Dendritic cell treated with granulocyte-macrophage colony-stimulating factor and Interleukin-4, amounts not matched to agents 40 ng/mL and 50 ng/mL, for 4 days (primary cell): ENCODE data around the gene DPP10.

Experiments
- H3K27ac Mint-ChIP-seq: one replicate; pipeline ENCODE4 v1.8.0; 2022; ENCODE audit warnings: mild to moderate bottlenecking, mixed read lengths
- H3K27me3 Mint-ChIP-seq: one replicate; pipeline ENCODE4 v1.8.0; 2022; ENCODE audit warnings: mild to moderate bottlenecking, mixed read lengths
- H3K36me3 Mint-ChIP-seq: one replicate; pipeline ENCODE4 v1.8.0; 2022; ENCODE audit warnings: low read depth, mixed read lengths
- H3K4me1 Mint-ChIP-seq: one replicate; pipeline ENCODE4 v1.8.0; 2022; ENCODE audit warnings: low read depth, mixed read lengths
- H3K4me3 Mint-ChIP-seq: one replicate; pipeline ENCODE4 v1.8.0; 2022; ENCODE audit warnings: mild to moderate bottlenecking, moderate library complexity, mixed read lengths
- H3K9me3 Mint-ChIP-seq: one replicate; pipeline ENCODE4 v1.8.0; 2022; ENCODE audit warnings: mixed read lengths
- intact Hi-C: fragments of 100-400 bp; cut with micrococcal nuclease; formaldehyde crosslinking; loops from one replicate; pipeline ENCODE4 v1.15.0; 2022

Gene DPP10

DNA sequence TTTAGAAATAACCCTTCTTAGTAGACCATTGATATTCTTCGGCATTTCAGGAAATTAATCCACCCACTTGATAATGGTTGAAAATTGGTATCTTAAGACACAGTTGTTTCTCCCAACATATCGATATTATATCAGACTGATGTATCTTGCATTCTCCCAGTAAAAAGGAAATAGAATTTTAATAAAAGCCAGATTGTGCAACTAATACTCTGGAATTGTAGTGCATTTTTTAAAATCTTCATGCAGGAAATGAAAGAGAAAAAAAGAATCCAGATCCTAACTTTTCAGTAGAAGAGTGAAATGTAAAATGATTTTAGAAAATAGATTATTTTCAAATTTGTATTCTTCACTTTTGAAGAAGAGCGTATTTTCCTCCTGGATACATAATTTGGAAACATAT, 1168.4 kb downstream of the DPP10 start:
- Mint-ChIP-seq H3K9me3 (peaks cover 26% of the 10 kb centered on the region), H3K4me3 (no peak overlapping the region), H3K36me3 (no peaks in the 10 kb centered on the region), H3K4me1 (no peaks in the 10 kb centered on the region), H3K27ac (no peak overlapping the region), H3K27me3 (no peaks in the 10 kb centered on the region)
- intact Hi-C loops: no loop called here

DNA sequence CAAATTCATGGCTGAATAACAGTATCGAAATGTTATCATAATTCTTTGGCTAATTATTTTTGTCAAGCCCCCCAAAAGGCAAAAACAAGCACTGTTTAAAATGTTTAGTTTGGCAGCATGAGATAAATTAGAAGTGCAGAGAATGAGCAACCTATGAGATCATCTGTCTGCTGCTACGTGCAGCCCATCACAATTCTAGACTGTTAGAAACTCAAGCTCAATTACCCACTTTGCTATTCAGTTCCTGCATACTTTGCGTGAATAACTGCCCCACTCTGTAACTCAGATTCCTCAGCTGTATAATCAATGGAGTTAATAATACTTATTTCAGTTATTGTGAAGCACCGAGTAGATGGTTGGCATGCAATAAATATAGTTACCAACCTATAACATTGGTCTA, 1181.9 kb downstream of the DPP10 start:
- Mint-ChIP-seq H3K4me1 (no peaks in the 10 kb centered on the region), H3K9me3 (peaks cover 15% of the 10 kb centered on the region), H3K27me3 (no peaks in the 10 kb centered on the region), H3K4me3 (no peak overlapping the region), H3K36me3 (no peaks in the 10 kb centered on the region), H3K27ac (no peak overlapping the region)
- intact Hi-C loops: no loop called here

DNA sequence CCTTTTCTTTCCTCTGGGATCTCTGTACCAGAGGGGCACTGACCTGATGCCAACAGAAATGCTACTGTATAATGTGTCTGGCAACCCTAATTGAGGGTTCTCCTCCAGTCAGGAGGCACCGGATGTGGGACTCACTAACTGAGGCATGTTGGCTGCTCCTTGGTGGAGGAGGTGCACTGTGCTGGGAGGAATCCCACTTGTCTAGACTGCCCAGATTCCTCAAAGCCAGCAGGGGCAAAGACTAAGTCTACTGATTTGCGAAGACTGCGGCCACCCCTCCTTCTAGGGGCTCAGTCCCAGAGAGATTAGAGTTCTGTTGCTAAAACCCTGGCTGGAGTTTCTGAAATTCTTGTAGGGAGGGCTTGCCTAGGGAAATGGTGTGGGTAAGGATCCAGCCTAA, 1192.1 kb downstream of the DPP10 start:
- Mint-ChIP-seq H3K36me3 (no peaks in the 10 kb centered on the region), H3K9me3 (peaks cover 61% of the 10 kb centered on the region), H3K4me3 (no peak overlapping the region), H3K27ac (no peak overlapping the region), H3K27me3 (no peaks in the 10 kb centered on the region), H3K4me1 (no peaks in the 10 kb centered on the region)
- intact Hi-C loops: no loop called here

DNA sequence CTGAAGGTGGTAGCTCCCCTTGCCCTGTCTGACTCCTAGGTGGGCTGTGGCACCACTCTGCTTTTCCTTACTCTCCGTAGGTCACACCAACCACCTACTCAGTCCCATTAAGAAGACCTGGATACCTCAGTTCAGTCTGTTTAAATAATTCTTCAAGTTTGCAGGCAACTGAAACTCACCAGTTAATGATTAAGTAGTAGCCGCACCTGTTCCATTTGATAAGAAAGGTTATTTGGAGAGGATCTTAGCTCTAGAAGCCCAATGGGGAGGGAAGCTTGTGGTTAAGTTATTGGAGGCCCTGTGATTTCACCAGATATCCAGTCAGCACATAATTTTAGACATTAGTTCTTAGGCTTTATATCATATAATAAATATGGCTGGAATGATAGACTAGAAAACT, 1193.0 kb downstream of the DPP10 start:
- Mint-ChIP-seq H3K4me3 (no peak overlapping the region), H3K27ac (no peak overlapping the region), H3K36me3 (no peaks in the 10 kb centered on the region), H3K9me3 (peaks cover 64% of the 10 kb centered on the region), H3K27me3 (no peaks in the 10 kb centered on the region), H3K4me1 (no peaks in the 10 kb centered on the region)
- intact Hi-C loops: no loop called here

DNA sequence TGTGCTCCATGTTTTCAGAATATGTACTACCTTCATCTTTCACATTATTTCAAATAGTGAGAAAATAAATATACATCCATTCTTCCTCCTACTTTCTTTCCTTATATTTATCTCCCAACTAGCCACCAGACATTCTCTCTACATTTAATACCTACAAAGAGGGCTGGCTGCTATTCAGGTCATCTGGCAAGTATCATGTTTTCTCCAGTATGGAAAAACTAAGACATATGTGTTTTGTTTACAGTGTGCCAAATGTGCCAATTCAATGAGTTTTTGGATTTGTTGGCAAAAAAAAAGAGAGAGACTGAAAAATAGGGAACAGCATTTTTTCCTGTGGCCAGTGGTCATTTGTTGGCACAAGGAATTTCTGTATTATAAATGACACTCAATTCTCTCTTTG, 1207.3 kb downstream of the DPP10 start:
- no peaks in the 10 kb centered on the region for H3K4me1 Mint-ChIP-seq
- H3K36me3 Mint-ChIP-seq: no peaks in the 10 kb centered on the region
- no peak overlapping the region for H3K4me3 Mint-ChIP-seq
- intact Hi-C loops: no loop called here
- H3K9me3 Mint-ChIP-seq: no peaks in the 10 kb centered on the region
- no peak overlapping the region for H3K27ac Mint-ChIP-seq
- no peaks in the 10 kb centered on the region for H3K27me3 Mint-ChIP-seq

DNA sequence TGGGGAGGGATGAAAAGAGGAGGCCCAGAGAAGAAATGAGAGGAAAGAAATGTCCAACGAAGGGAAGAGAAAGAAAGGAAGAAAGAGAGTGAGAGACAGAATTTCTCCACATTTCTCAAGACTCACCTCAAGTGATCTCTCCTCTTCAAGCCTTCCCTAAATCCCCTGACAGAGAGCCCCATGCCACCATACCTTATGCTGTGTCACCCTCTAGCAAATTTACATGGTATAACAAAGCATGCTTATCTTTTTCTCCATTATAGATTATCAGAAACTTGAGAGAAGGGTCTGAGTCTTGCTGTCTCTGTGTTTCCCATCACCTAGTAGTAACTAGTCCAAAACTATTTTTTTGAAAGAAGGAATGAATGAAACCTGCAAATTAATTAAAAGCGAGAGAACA, 1208.4 kb downstream of the DPP10 start:
- Mint-ChIP-seq H3K4me1 (no peaks in the 10 kb centered on the region), H3K36me3 (no peaks in the 10 kb centered on the region), H3K27me3 (no peaks in the 10 kb centered on the region), H3K27ac (no peak overlapping the region), H3K4me3 (no peak overlapping the region), H3K9me3 (no peaks in the 10 kb centered on the region)
- intact Hi-C loops: no loop called here

DNA sequence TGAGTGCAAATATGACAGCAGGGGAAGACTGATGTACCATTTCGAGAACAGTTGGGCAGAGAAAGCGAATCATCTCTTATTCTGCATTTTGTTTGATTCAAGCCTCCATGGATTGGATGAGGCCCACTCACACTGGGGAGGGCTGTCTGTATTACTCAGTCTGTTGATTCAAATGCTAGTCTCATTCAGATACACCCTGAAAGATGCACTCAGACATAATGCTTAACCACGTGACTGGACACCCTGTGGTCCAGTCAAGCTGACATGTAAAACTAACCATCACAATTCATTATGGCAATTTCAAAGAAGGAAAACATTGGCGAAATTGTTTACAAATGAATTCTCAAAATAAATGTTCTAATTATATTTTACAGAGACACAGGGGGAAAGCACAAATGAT, 1210.2 kb downstream of the DPP10 start:
- intact Hi-C loops: no loop called here
- Mint-ChIP-seq H3K4me1 (no peaks in the 10 kb centered on the region), H3K9me3 (no peaks in the 10 kb centered on the region), H3K36me3 (no peaks in the 10 kb centered on the region), H3K27me3 (no peaks in the 10 kb centered on the region), H3K27ac (no peak overlapping the region), H3K4me3 (no peak overlapping the region)

DNA sequence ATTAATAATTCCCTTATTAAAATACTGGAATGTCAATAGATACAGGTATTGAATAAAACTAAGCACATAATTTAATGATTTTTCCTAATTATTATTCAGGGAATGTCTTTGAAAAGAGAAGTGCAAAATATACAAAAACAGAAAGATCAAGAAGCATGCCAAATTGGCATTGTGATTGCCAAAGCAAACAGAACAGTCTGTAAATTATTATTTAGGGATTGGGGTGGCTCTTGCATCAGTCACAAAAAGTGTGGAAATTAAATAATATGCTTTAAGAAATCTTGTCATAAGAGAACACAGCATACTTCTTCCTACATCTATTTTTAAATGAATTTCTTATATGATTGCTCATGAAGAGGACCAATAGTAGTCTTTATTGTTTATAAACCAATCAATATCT, 1211.9 kb downstream of the DPP10 start:
- intact Hi-C loops: no loop called here
- H3K4me1 Mint-ChIP-seq: no peaks in the 10 kb centered on the region
- H3K27ac Mint-ChIP-seq: no peak overlapping the region
- H3K9me3 Mint-ChIP-seq: no peaks in the 10 kb centered on the region
- no peak overlapping the region for H3K4me3 Mint-ChIP-seq
- no peaks in the 10 kb centered on the region for H3K36me3 Mint-ChIP-seq
- H3K27me3 Mint-ChIP-seq: no peaks in the 10 kb centered on the region

DNA sequence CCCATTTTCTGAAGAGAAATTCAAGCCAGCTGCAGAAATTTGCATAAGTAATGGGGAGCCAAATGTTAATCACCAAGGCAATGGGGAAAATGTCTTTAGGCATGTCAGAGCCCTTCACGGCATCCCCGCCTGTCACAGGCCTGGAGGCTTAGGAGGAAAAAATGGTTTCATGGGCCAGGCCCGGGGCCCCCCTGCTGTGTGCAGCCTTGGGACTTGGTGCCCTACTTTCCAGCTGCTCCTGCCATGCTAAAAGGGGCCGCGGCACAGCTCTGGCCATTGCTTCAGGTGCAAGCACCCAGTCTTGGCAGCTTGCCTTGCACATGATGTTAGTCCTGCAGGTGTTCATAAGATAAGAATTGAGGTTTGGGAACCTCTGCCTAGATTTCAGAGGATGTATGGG, 1235.7 kb downstream of the DPP10 start:
- intact Hi-C loops: no loop called here
- H3K36me3 Mint-ChIP-seq: no peaks in the 10 kb centered on the region
- H3K4me3 Mint-ChIP-seq: no peak overlapping the region
- H3K9me3 Mint-ChIP-seq: peaks cover 50% of the 10 kb centered on the region
- no peaks in the 10 kb centered on the region for H3K4me1 Mint-ChIP-seq
- H3K27me3 Mint-ChIP-seq: no peaks in the 10 kb centered on the region
- H3K27ac Mint-ChIP-seq: no peak overlapping the region

DNA sequence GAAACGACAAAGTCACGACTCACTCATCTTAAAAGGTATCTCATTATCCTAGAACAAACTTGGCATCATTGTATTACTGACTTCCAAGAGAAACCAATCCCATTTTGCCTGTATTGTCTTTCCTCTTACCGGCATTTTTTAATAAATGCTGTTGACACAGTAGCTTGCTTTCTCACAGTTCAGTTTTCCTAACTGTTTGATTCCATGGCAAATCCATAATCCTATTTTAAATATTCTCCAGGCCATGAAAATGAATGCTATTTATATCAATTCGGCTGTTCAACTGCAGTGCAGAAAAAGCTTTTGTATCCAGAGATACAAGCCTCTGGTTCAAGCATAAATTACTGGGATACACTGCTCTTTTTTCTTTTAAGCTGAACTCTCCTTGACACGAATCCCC, 1241.9 kb downstream of the DPP10 start:
- H3K9me3 Mint-ChIP-seq: peaks cover 22% of the 10 kb centered on the region
- no peaks in the 10 kb centered on the region for H3K27me3 Mint-ChIP-seq
- no peak overlapping the region for H3K27ac Mint-ChIP-seq
- H3K4me1 Mint-ChIP-seq: no peaks in the 10 kb centered on the region
- intact Hi-C loops: no loop called here
- H3K36me3 Mint-ChIP-seq: no peaks in the 10 kb centered on the region
- no peak overlapping the region for H3K4me3 Mint-ChIP-seq

DNA sequence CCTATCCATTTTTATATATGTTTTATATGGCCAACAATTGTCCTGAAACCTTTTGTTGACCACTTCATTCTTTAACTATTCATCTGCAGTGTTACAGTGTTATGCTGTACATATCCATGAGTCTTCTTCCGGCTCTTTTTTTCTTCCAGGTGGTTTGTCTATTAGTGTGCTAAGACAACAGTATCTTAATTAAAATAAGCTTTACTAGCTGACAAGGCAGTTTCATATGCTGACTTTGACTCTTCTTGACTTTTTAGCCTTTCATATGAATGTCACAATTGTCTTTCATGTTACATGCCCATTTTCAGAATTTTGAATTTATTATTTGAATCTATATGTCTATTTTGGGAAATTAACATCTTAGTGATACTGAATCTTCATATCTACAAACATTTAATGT, 1249.0 kb downstream of the DPP10 start:
- peaks cover 25% of the 10 kb centered on the region for H3K9me3 Mint-ChIP-seq
- H3K4me1 Mint-ChIP-seq: no peaks in the 10 kb centered on the region
- H3K27me3 Mint-ChIP-seq: no peaks in the 10 kb centered on the region
- H3K27ac Mint-ChIP-seq: no peak overlapping the region
- H3K4me3 Mint-ChIP-seq: no peak overlapping the region
- no peaks in the 10 kb centered on the region for H3K36me3 Mint-ChIP-seq
- intact Hi-C loops: no loop called here

DNA sequence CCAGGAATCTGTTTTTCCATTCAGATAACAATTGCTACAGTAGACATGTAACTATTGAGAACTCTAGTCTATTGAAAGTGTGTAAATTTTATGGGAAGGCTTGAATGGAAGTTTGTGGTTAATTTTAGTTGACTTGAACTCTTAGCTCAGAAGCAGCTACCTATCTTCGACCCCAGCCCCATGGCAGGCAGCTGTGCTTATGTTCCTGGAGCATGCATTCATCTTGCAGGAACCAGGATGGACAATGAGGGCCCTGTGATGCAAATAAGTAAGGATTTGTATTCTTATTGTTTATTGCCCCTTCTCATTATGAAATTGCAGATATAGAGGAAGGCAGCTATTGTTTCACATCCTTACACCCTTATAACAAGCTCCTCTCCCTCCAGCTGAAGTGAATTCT, 1252.2 kb downstream of the DPP10 start:
- Mint-ChIP-seq H3K27me3 (no peaks in the 10 kb centered on the region), H3K4me1 (no peaks in the 10 kb centered on the region), H3K27ac (no peak overlapping the region), H3K9me3 (peaks cover 16% of the 10 kb centered on the region), H3K36me3 (no peaks in the 10 kb centered on the region), H3K4me3 (no peak overlapping the region)
- intact Hi-C loops: no loop called here

DNA sequence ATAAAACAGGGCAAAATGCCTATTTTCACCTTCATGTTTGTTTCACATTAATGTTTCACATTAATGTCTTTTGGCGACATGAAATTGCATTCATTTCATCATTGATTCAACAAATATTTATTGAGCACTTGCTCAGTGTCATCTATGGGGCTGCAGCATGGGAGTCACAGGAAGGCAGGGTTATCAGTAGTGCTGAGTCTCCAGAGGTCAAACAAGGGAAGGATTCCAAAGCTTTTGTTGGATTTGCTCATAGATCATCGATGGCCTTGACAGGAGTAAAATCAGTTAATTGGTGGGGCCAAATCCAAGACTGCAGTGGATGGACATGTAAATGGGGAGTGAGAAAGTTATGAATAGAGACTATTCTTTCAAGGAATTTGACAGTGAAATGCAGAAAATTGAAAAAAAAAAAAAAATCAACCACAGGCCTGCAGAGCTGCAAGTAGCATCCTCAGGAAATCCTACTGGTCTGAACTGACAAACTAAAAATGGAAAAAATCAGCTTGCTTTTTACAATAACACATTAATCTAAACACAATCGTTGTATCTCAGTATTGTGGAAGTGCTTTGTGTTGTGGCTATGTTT, 1290.8 kb downstream of the DPP10 start:
- Mint-ChIP-seq H3K9me3 (peaks cover 25% of the 10 kb centered on the region), H3K4me1 (no peaks in the 10 kb centered on the region), H3K27me3 (no peaks in the 10 kb centered on the region), H3K27ac (no peak overlapping the region), H3K36me3 (no peaks in the 10 kb centered on the region), H3K4me3 (no peak overlapping the region)
- intact Hi-C loops: no loop called here

DNA sequence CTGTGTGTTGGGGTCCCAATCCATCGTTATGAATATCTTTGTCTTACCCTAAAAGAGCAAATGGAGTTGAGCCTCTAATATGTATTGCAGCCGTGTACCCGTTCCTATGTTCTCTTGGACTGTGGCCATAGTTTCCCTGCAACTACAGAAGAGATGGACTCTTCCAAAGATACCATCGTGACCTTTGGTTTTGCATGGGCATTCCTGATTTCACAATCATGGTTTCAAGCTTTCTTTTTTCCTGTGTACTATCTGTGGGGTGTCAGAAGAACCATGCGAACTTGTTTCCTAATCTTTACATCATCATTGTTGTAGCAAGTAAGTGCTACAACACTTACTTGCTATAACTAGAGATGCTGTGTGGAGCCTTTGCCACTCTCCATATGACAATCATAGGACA, 1295.7 kb downstream of the DPP10 start:
- no peaks in the 10 kb centered on the region for H3K27me3 Mint-ChIP-seq
- peaks cover 15% of the 10 kb centered on the region for H3K9me3 Mint-ChIP-seq
- no peaks in the 10 kb centered on the region for H3K4me1 Mint-ChIP-seq

DNA sequence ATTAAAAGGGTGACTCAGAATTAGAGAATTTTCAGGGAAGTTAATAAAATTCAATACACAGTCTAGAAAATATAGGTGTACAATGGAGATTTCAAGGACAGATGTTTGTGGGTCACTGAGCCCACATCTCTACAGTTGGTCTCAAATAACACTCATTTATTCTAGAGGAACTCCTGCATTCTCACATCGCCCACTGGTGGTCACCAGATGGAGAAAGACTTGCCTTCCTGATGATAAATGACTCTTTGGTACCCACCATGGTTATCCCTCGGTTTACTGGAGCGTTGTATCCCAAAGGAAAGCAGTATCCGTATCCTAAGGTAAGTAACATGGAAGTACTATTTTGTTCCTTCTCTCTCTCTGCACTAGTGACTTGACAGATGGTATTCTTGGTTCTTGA, 1297.1 kb downstream of the DPP10 start:
- Mint-ChIP-seq H3K36me3 (no peaks in the 10 kb centered on the region), H3K27me3 (no peaks in the 10 kb centered on the region), H3K27ac (no peak overlapping the region), H3K4me3 (no peak overlapping the region), H3K9me3 (peaks cover 23% of the 10 kb centered on the region), H3K4me1 (no peaks in the 10 kb centered on the region)
- intact Hi-C loops: no loop called here

More for the DNA sequence above, 1295.7 kb downstream of the DPP10 start:
- intact Hi-C loops: no loop called here
- no peak overlapping the region for H3K4me3 Mint-ChIP-seq
- H3K27ac Mint-ChIP-seq: no peak overlapping the region
- H3K36me3 Mint-ChIP-seq: no peaks in the 10 kb centered on the region
